SKM-1 treated with dmso at 0.1 percent for 144 hours (cell line): ENCODE results near the gene WDR7.

Experiments
- DNase-seq: peaks from one replicate; lab custom pipeline; 2025; ENCODE audit not compliant: unreplicated experiment; lab: John Stamatoyannopoulos, UW

Gene WDR7

DNA sequence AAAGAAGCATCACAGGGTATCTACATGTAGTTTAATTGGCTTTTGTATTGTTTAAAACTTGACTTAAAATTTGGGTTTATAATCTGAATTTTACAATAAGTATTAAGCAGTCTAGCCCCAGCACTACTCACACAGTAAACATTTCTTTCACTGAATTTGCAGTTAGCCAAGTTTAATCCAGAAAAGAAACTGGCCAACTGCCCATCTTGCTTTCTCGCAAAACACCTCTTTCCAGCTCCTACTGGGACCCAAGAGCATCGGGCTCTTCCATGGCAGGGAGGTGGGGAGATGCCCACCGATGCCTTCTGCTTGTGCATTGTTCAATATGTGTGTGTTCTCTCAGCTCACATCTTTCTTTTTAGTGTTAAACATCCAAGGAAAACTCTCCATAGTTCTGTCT is 283.0 kb downstream of the WDR7 start:
- no peak for DNase-seq

DNA sequence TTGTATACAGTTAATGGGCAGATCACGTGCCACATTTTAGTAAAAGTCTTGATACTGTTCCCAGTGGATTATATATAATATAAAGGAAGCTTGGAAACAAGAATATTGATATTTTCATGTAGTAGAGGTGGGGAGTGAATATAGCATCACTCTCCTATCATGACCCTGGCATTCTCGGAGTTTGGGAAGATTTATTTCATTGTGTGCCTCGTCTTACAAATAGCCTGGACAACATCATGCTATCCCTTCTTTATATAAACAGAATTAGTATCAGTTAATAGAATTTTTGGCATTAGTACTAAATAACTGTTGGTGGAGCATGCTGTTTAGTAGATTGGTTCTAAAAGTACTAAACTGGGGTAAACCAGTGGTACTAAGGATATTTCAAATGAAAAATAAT is 283.7 kb downstream of the WDR7 start:
- DNase-seq = no peak

DNA sequence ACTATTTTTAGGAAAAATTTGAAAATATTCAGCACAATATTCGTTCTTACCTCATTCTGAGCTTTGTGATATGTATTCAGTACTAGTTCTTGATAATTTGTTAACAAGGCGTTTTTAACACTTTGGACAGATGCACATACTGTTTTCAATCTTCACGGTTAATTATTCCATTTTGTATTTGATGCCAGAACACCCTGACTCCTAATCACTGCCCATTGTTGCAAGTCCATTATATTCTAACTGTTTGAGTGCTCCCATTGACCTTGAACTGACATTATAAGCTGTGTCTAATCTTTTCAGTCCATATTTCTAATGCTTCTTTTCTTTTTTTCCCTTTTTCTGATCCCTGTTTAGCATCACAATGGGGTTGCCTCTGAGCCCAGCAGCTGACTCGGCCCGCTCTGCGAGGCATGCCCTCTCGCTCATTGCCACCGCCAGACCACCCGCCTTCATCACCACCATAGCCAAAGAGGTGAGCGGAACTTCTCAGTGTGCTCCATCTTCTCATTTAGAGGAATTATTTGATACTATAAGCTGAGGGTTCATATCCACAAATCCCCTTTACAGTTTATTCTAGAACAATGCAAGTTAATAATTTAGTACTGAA is 284.4 kb downstream of the WDR7 start:
- no peak for DNase-seq

DNA sequence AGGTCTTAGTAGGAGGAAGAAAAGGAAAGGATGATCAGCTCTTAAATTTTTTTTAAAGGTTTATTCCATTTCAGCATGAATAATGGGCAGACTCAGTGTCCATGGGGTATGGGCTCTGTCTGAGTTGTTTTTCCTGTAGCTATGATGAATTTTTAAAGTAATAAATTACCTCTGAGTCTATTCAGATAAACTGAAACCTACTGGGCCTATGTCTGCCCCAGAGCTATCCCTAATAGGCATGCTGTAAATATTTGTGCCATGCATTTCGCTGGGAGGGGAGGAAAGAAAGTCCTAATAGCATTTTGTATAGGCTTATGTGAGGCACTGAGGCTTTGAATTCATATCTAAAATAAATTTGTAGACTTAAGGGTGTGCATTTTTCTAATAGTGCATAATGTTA is 285.3 kb downstream of the WDR7 start:
- DNase-seq = no peak

DNA sequence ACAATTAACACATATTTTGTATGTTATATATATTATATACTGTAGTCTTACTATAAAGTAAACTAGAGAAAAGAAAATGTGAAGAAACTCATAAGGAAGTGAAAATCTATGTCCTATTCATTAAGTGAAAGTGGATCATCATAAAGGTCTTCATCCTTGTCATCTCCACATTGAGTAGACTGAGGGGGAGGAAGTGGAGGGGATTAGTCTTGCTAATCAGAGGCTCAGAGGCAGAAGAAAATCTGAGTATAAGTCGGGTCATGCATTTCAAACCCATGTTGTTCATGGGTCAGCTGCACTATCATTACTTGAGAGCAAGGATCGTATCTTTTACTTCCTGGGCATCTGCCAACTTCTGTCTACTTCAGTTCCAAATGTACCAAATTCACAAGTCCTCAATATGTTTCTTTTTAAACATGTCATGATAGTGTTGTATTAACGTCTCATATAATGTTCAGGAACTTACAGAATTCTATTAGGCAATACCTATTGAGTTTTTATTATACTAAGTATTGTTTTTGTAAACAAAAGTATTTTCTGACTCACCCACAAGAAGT is 286.8 kb downstream of the WDR7 start:
- DNase-seq = no peak

DNA sequence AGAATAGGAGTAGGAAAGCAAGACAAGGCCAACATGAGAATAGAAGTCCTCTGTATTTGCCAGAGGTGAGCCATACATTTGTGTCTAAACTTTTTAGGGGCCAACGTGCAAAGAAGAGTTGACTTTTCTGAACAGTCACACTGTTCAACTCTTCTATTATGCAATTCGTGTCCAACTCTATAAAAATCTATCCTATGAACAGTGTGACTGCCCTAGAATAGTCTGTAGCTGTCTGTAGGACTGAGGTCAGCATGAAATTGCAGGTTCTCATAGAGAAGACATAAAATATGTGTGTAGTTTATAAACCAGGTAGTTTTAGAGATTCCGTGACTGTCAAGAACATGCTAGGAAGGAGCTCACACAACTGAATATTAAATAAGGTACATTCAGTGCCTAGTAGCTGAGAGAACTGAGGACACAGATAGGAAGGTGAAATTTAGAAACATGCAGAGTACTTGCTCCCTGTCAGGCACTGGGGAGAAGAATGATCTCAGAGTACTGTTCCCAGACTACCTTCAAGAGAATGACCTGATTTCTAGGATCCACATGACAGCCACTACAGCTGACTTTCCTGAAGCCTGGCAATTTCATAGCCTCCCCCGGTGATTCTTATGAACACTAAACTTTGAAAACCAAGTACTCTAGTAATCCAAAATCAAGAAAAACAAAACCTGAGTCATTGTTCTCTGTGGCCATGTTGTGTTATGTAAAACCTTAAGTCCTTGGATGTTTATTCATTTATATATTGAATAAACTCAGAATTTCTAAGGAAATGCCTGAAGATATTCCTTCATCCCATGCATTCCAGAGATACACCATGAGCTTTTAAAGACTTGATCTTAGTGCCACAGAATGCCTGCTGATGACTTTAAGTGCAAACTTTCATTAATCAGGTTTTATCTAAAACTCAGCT is 294.3 kb downstream of the WDR7 start:
- DNase-seq = no peak

DNA sequence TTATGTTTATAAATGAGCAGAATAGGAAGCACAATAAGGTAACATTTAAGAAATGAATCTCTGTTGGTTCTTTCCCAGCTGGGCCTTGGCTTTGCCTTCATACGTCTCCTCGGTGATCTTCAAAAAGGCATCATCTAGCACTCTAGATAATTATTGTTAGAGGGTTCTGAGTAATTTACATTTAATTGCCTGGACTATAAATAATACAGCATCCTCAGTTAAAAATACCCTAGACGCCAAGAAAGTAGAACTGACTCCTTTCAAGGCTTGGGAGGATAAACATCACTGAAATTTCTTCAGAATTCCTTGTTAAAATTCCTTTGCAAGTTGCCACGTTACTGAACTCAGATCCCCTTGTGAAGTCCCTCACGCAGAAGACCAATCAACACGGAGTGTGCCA is 296.1 kb downstream of the WDR7 start:
- DNase-seq = no peak

DNA sequence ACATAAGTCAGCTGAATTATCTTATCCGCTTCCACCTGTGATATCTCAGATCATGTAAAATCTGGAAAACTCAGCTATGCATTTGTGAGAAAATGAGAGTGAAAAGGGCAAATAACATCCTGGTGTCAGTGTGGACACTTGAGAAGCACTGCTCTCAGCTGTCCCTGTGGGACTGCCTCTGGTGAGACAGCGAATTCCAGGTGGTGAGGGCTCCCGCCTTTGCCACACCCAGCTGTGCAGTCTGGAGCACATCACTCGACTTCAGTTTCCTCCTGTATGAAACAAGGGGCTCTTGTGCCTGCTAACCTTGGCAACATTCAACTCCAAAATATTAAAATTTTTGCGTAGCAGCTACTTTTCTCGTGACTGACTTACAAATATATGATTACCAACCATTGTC is 300.9 kb downstream of the WDR7 start:
- DNase-seq = no peak

DNA sequence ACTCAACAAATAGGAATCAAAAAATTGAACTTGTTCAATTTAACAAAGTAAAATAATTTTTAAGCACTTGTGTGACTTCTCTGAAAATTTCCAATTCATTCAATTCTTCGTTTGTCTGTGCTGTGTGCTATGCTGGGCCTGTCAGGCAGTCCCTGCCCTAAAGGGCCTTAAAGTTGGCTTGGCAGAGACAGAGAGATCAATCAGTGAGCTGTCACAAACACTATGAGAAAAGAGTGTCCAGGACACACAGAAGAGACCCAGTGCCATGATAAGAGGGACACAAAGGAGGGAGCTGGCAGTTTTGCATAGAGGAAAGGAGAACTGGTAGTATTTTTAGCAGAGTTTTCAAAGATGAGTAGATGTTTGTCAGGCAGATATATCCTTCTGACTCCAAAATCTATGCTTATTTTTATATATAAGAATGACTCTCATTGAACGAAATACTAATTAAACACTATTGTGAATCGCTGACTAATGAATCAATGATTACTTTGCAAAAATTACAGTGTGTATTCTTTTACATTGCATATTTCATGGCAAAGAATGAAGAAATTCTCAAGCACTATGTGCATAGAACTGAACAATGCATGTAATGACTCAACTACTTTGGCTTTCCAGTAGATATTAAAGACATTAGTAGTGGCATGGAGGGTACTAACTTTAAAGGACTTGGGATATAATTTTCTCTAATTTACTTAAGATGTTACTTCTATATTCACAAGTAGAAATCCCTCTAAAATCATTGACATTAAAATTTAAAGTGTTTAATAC is 302.5 kb downstream of the WDR7 start:
- no peak for DNase-seq

DNA sequence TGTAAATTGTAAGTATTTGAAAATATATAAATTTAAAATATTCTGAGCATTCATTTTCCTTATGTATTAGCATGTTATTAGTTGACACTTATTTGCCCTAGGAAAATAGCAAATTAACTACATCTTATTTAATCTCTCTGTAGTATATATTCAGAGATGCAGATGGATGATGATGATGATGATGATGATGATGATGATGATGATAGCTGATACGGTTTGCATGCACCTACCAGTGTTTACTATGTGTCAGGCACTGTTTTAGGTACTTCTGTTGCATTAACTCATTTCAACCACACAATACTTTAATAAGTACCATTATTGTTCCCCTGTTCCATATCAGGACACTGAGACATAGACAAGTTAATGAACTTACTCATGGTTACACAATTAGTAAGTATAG is 304.3 kb downstream of the WDR7 start:
- DNase-seq = no peak

DNA sequence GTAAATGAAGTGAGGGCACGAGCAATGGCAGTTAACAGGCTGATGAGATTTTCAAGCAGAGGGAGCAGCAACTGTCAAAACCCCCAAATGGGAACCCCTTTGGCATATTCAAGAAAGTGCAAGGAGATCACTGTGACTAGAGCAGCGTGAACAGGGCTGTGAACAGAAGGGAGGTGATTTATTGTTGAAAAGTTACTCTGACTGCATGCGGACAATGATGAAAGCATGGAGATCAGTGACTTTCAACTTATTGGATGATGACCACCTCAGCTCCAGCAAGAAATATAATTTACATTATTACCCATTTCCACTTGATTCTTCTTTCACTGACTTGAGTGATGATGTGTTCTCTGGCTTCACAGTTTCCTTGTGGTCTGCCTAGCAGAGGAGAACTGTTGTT is 308.0 kb downstream of the WDR7 start:
- DNase-seq = peak; percentile 66

DNA sequence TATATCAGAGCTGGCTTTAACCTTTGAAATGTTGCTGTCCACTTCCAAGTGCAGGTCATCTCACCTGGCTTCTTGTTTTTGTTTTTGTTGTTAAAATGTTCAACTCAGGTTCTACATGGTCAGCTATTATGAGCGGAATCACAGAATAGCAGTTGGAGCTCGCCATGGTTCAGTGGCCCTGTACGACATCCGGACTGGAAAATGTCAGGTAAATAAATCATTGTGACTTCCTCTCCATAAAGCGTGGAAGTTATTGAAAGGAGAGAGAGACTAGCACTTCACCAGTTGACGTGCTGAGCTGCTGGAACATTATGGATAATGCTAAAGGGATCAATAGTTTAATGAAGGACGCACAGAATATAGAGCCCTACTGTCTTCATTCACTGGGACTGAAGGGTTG is 311.2 kb downstream of the WDR7 start:
- DNase-seq = no peak

DNA sequence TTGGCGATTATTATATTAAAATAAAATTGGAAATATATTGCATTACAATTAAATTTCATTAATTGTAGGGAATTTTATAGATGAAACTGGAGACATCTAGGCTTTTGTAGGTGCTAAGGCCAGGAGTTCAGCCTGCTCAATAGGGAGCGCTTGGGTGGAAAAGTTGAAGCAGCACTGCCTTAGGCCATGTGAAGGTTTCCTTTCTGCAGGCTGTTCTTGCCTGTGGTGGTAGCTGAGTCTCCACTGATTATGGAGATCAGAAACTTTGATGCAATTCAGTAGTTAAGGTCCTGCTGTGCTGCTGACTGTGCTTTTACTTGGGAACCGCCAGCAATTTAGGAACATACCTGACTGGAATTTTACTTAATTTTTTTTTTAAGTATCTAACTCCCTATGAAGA is 315.9 kb downstream of the WDR7 start:
- DNase-seq = no peak

DNA sequence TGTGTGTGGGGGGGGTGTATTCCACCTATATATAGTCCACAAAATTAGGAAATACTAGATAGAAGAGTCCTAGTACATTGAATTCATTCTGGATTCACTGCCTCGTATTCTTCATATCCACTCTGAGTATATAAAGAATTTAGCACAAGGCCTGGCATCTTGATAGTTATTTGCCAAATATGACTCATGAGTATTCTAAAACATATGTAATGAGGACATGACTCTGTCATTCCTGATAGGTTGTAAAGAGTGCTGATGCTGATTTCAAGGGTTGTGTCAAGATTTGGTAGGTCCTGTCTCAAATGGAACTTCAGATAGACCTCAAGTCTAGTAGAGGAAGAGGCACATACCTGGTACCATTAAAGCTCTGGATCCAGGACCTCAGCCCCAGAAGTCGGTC is 322.3 kb downstream of the WDR7 start:
- DNase-seq = no peak

DNA sequence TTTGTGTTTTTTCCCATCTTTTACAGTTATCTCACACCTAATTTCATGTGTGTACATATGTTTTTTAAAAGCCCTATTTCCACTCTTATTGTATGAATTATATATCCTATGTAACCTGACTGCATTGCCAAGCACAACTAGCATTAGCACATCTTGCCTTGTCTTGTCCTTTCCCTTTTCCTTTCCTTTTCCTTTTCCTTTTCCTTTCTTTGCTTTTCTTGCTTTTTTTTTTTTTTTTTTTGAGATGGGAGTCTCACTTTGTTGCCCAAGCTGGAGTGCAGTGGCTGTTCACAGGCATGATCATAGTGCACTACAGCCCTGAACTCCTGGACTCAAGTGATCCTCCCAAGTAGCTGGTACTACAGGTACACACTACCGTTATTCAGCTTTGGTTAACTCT is 323.0 kb downstream of the WDR7 start:
- DNase-seq = no peak

DNA sequence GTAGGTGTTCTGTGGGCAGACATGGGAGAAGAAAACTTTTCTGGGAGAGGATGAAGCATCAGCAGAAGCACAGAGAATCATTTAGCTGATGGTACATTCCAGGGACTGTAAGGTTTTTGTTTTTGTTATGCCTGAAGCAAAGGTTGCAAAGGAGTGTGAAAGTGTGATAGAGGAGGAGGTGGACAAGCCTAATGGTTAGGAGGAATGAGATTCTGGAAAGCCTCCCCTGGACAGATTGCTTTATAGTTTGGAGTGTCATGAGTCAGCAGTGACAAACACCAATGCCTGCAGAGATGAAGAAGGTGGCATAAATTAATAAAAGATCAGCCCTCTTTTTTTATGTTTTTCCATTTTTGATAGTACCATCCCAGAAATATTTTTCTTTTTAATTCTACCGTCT is 324.1 kb downstream of the WDR7 start:
- DNase-seq = no peak

DNA sequence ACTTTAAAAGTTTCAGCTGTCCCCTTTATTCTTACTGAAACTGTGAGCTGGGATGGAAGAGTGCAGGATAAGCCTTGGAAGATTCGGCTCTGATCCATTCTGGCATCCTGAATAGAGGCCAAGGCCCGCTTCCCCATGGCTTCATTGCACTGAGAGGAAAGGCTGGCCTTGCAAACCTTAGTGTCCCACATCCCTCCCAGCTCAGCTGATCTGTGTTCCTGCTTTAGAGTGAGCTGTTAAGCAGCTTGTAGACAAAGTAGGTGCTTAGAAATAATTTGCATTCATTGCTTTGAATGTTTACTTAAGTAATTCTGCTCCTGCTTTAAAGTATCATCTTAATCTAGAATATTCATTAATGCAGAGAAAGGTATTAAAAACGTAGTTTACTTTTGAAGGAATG is 326.1 kb downstream of the WDR7 start:
- no peak for DNase-seq

DNA sequence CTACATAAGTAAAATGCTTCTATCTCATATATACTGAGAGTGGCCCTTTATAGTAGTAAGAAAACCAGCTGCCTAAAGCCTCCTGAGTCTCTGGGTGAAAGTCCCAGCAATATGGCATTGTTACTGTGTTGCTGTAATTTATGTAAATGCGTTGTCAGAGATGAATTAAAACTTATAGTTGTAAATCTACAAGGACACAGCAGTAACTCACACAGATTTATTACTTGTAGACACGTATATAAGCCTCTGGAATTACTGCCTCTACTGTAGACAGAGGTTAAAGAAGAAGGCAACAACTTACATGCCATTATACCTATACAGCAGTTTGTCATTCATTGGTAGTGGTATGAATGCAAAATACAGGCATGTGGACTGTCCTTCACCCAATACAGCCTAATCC is 326.6 kb downstream of the WDR7 start:
- no peak for DNase-seq

DNA sequence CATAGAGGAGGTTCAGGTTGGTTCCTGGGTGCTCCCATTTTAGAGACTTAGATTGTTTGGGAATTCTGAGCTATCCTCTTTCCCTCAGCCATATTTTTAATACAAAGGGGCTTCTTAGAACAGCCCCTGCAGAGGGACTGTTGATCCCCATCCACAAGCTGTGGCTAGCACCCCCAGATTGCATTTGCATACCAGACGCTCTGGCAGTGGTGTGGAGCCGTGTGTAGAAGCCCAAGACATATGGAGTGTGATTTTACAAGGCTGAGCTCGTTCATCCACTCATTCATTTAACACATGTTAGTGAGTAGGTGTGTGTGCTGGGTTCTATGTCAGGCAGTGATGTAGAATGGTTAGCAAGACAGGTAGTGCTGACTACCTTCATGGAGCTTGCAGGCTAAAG is 329.0 kb downstream of the WDR7 start:
- DNase-seq = no peak

DNA sequence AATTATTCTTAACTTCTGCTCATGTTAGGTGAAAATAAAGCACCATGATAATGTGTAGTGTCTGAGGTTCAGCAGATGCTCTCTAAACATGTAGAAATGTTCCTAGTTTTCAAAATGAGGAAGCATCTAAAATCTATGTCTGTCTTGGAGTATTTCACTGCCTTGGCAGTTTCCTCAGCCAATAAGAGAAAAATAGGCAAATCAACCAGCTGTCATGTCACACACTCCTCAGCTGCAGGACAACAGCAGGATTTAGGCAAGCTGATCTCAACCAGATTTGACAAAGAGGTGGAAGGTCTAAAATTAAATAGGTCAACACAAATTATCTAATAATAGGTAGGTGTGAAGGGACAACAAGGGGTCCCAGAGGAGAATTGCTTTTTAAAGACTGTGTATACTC is 331.6 kb downstream of the WDR7 start:
- DNase-seq = no peak

DNA sequence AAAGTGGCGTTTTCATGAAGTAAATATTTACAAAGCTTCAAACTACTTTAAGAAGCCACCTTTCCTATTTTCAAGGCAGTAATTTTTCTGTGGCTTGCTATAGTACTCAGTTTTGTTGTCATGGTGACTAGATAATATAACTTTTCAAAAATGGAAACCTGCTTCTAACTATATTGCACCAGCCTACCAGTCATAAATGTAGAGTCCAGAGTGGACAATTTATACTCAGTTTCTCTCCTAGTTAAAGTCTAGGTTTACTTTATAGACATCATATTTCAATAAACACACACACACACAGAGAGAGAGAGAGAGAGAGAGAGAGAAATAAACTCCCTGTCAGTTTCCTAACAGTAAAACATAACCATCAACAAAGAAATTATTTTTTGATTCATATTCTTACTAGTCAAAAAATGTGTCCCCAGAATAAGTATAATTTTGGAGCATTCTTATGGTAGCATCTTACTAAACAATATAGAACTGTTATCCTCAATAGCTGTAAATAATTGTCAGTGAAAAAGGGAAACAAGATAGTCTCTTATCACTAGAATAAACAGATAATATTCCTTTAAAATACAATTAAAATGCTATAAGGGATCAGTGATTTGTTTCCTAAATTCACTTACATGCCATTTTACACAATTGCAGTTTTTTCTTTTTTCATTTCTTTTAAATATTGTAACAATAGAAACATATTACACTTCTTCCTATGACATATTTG is 332.3 kb downstream of the WDR7 start:
- no peak for DNase-seq
